Measurements from ENCODE around the gene ELAPOR1.

DNA sequence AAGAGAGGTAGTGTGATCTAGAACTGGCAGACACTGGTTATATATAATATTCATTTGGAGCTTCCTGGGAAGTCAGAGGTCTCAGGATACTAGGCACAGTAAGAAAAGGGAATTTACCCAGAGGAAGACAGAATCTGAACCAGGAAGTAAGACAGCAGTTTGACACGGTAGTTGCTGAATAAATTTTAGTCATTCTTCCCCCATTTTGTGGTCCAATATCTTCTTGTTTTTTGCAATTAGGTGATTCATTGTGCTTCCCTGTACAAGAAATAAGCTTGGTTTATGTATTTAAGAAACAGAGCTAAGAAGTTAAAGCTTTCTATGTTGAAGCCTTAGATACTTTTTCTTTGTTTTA is 22.1 kb upstream of the ELAPOR1 start:
- TF ChIP-seq, protein P1, sequence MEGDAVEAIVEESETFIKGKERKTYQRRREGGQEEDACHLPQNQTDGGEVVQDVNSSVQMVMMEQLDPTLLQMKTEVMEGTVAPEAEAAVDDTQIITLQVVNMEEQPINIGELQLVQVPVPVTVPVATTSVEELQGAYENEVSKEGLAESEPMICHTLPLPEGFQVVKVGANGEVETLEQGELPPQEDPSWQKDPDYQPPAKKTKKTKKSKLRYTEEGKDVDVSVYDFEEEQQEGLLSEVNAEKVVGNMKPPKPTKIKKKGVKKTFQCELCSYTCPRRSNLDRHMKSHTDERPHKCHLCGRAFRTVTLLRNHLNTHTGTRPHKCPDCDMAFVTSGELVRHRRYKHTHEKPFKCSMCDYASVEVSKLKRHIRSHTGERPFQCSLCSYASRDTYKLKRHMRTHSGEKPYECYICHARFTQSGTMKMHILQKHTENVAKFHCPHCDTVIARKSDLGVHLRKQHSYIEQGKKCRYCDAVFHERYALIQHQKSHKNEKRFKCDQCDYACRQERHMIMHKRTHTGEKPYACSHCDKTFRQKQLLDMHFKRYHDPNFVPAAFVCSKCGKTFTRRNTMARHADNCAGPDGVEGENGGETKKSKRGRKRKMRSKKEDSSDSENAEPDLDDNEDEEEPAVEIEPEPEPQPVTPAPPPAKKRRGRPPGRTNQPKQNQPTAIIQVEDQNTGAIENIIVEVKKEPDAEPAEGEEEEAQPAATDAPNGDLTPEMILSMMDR (IDR thresholded peaks at IDR 0.05; ENCODE audit: poor library complexity): no peak
- no peak for TF ChIP-seq EZH2 (IDR thresholded peaks at IDR 0.05; ENCODE audit: borderline replicate concordance)
